OCI-LY3 (cell line): Measurements from ENCODE around the gene COL10A1.
"Not testable (repeated sequence)": the region's sequence is repeated elsewhere in the genome, so short reads cannot be mapped to it uniquely, and the experiment has no call there.

Source experiments
- H2AFZ ChIP-seq: fragments of 200-600, 300-600 bp; shearing (Covaris generic); 2 replicates; pipeline ENCODE4 v1.6.0; 2014; ENCODE audit warnings: antibody characterized with exemption, low read depth, low read length
- H3K27ac ChIP-seq: fragments of 200-600, 300-600 bp; sonication (generic); 2 replicates; pipeline ENCODE4 v1.5.1; 2014; ENCODE audit warnings: mild to moderate bottlenecking, low read length, moderate library complexity, mixed read lengths
- H3K27me3 ChIP-seq: fragments of 200-600, 300-600 bp; sonication (generic); 2 replicates; pipeline ENCODE4 v1.6.1; 2014; ENCODE audit warnings: low read depth, low read length, mixed read lengths
- H3K36me3 ChIP-seq: fragments of 200-600, 300-600 bp; sonication (generic); replicated peaks from 2 replicates; pipeline ENCODE3; 2014; ENCODE audit warnings: low read depth, low read length, mixed read lengths
- H3K4me1 ChIP-seq: fragments of 300-600, 200-600 bp; sonication (generic); 2 replicates; pipeline ENCODE4 v1.6.1; 2014; ENCODE audit warnings: low read length, mixed read lengths
- H3K4me2 ChIP-seq: fragments of 200-600, 300-600 bp; sonication (generic); 2 replicates; pipeline ENCODE4 v1.6.1; 2014; ENCODE audit warnings: low read length, mixed read lengths
- H3K4me3 ChIP-seq: fragments of 300-600, 200-600 bp; sonication (generic); 2 replicates; pipeline ENCODE4 v1.5.1; 2014; ENCODE audit warnings: antibody characterized with exemption, mild to moderate bottlenecking, low read length, moderate library complexity
- H3K79me2 ChIP-seq: fragments of 300-600, 200-600 bp; shearing (Covaris generic); 2 replicates; pipeline ENCODE4 v1.6.1; 2014; ENCODE audit warnings: mild to moderate bottlenecking, low read length, mixed read lengths
- H3K9ac ChIP-seq: fragments of 300-600, 200-600 bp; shearing (Covaris generic); 2 replicates; pipeline ENCODE4 v1.6.0; 2014; ENCODE audit warnings: mild to moderate bottlenecking, low read length, moderate library complexity
- H3K9me3 ChIP-seq: fragments of 200-600, 300-600 bp; shearing (Covaris generic); 2 replicates; pipeline ENCODE4 v1.6.1; 2014; ENCODE audit warnings: low read length, mixed read lengths; ENCODE audit not compliant: insufficient read depth
- H4K20me1 ChIP-seq: fragments of 200-600, 300-600 bp; sonication (generic); 2 replicates; pipeline ENCODE4 v1.6.1; 2016; ENCODE audit warnings: low read length, mixed read lengths; ENCODE audit not compliant: insufficient read depth
- CTCF ChIP-seq: fragments of 200-600, 300-600 bp; sonication (generic); IDR thresholded peaks from 2 replicates; pipeline ENCODE4 v1.5.1; 2014; ENCODE audit warnings: antibody characterized with exemption, low read length, low read depth
- EZH2phosphoT487 ChIP-seq: fragments of 200-600 bp; shearing (Covaris generic); IDR thresholded peaks from 2 replicates; pipeline ENCODE4 v1.6.1; 2018; ENCODE audit warnings: antibody characterized with exemption, mixed run types, low read depth

The COL10A1 gene

DNA sequence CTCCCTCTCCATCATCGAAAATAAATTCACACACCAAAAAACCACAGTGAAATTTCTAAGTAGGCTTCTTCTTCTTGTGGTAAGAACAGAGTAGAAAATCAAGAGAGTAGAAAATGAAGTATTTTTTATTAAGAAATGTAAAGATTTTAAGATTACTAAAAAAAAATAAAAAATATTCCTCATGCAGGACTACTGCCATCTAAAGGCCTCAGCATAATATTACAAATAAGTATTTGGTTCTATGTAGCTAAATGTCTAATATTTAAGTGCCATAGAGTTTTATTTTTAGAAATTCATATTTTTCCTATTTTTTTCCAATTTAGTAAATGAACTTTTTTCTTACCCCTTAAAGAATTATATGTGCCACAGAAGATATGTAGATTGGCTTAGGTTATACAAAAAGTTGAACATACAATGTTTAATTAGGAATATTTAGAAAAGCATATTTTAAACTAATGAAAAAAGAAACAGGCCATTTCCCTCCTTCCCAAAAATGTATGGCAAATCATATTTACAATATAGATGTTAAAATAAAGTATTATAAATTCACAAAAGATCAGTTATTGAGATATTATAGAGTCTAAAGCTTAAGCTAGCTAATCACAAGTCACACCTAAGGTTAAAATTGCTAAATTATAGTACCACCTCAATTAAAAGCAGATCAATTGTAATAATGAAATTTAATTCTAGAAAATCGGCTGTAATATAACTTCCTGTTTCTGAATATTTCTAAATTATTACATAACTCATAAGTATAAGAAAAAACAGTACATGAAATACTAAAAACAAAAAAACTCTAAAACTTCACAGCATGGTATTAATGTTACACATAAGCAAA lies 28.7 kb downstream of the COL10A1 start:
- Histone ChIP-seq H3K36me3 (peaks cover 3% of the 10 kb centered on the region), H3K4me1 (peaks cover 16% of the 10 kb centered on the region), H3K27ac (no peak overlapping the region), H3K79me2 (peaks cover 14% of the 10 kb centered on the region), H2AFZ (no peak overlapping the region), H3K9ac (no peak overlapping the region), H4K20me1 (no peaks in the 10 kb centered on the region), H3K9me3 (no peaks in the 10 kb centered on the region), H3K4me3 (no peak overlapping the region), H3K4me2 (no peak overlapping the region), H3K27me3 (no peaks in the 10 kb centered on the region)
- no peak for TF ChIP-seq EZH2phosphoT487
- peak; percentile 30; the same call in 1 of the 2 replicates for TF ChIP-seq CTCF

GRCh38 chr6:116096048-116096759 lies 29.7 kb downstream of the COL10A1 start:
- not testable (repeated sequence) for H3K36me3 ChIP-seq, H3K9me3 ChIP-seq, H3K27ac ChIP-seq, H3K9ac ChIP-seq, H3K4me3 ChIP-seq, H3K27me3 ChIP-seq, H2AFZ ChIP-seq, H3K79me2 ChIP-seq, H3K4me2 ChIP-seq, H4K20me1 ChIP-seq
- H3K4me1 ChIP-seq, result peaks cover 10% of the 10 kb centered on the region

- Histone ChIP-seq H3K9ac (no peak overlapping the region), H3K36me3 (peaks cover 17% of the 10 kb centered on the region), H3K4me2 (no peak overlapping the region), H3K9me3 (no peaks in the 10 kb centered on the region), H3K4me3 (no peak overlapping the region), H2AFZ (no peak overlapping the region), H4K20me1 (no peaks in the 10 kb centered on the region), H3K27ac (no peak overlapping the region), H3K79me2 (peaks cover 4% of the 10 kb centered on the region; the same call in 1 of the 2 replicates), H3K4me1 (peaks cover 22% of the 10 kb centered on the region), H3K27me3 (no peaks in the 10 kb centered on the region)
- TF ChIP-seq EZH2phosphoT487, result no peak
- TF ChIP-seq CTCF, result no peak
These were observed 31.9 kb downstream of the COL10A1 start for GRCh38 chr6:116094041-116094440.

DNA sequence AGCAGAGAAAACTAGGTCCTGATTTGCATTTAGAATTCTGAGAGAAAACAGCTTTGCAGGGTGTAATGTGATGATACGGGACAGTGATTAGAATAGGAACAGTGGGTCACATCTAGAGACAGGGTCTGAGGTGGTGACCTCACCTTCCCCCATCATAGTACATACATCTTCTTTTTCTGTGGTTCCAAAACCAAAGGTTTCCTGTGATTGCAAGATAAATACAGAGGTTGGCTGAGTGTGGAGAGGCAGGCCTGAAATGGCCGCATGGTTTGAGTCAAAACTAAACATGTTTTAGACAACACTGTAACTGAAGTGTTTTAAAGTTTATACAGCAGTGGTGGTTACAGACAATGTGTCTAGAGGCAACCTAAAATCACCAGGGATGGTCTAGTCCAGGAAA lies 35.7 kb downstream of the COL10A1 start:
- H4K20me1 ChIP-seq, result no peaks in the 10 kb centered on the region
- peak overlapping the region; percentile 97 for H3K27ac ChIP-seq
- H3K4me2 ChIP-seq, result peak overlapping the region; percentile 12
- TF ChIP-seq CTCF, result no peak
- TF ChIP-seq EZH2phosphoT487, result no peak
- H3K4me3 ChIP-seq, result no peak overlapping the region
- H3K36me3 ChIP-seq, result peaks cover 15% of the 10 kb centered on the region
- no peaks in the 10 kb centered on the region for H3K27me3 ChIP-seq
- H3K4me1 ChIP-seq, result peaks cover 55% of the 10 kb centered on the region
- H2AFZ ChIP-seq, result peak overlapping the region; percentile 69
- H3K79me2 ChIP-seq, result peaks cover 4% of the 10 kb centered on the region; the same call in 1 of the 2 replicates
- no peaks in the 10 kb centered on the region for H3K9me3 ChIP-seq
- no peak overlapping the region for H3K9ac ChIP-seq
